ENCODE data around the gene RTN4RL2.

Gene RTN4RL2

DNA sequence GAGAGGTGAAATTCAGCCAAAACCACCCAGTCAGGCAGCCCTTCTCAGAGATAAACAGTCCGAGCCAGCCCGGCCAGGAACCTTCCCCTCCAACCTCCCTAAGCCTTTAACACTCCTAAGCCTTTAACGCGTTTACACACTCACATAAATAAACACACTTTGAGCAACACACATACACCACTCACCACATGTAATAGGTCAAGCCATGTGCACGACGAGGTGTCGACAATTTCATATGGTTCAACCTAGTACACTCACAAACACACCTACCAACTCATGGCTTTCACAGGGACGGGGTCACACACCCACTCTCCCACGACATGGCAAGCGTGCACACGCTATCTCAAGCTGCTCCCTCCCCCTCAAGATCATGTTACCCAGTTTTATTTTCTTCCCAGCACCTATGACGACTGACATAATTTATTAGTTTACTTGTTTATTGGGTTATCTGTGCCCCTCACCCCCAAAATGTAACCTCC, 39.7 kb downstream of the RTN4RL2 start:
- no peak overlapping the region for H3K4ac ChIP-seq (ENCODE audit: low read depth, low read length)
- H3K9ac ChIP-seq (ENCODE audit: low read length): peak overlapping the region; percentile 64
- no peaks in the 10 kb centered on the region for H3K79me1 ChIP-seq (ENCODE audit: low read length)
- H2BK120ac ChIP-seq (ENCODE audit: low read depth, low read length): no peak overlapping the region
- H3K27ac ChIP-seq (ENCODE audit: low read depth, low read length): peak overlapping the region; percentile 28
- H3K18ac ChIP-seq (ENCODE audit: low read length): no peak overlapping the region
- WGBS (ENCODE audit: extremely low coverage, insufficient coverage, low lambda C conversion rate): no CpG with 5 or more reads among the region's 12 CpGs
- peak overlapping the region; percentile 48 for H3K4me2 ChIP-seq (ENCODE audit: low read length)
- no peak overlapping the region for H4K8ac ChIP-seq (ENCODE audit: low read depth, low read length)
- H3K4me3 ChIP-seq (ENCODE audit: low read length): no peak overlapping the region
- no peaks in the 10 kb centered on the region for H3K36me3 ChIP-seq (ENCODE audit: control insufficient read depth, insufficient read depth, low read length)
- DNase-seq: no peak
- H3K23ac ChIP-seq (ENCODE audit: low read length): peak overlapping the region; percentile 54
- H3K56ac ChIP-seq (ENCODE audit: low read length): peak overlapping the region; percentile 87
- no peaks in the 10 kb centered on the region for H3K27me3 ChIP-seq (ENCODE audit: insufficient read depth, low read length, poor library complexity)
- H4K5ac ChIP-seq (ENCODE audit: low read length): no peak overlapping the region
- peak overlapping the region; percentile 20 for H2AK5ac ChIP-seq (ENCODE audit: low read length)
- H2BK15ac ChIP-seq (replicated peaks; ENCODE audit: low read depth): no peak overlapping the region
- H3K4me1 ChIP-seq (ENCODE audit: control insufficient read depth, low read depth, low read length): peaks cover 12% of the 10 kb centered on the region
- no peaks in the 10 kb centered on the region for H3K79me2 ChIP-seq (ENCODE audit: control insufficient read depth, insufficient read depth, low read length)
- peak overlapping the region; percentile 54 for H2BK5ac ChIP-seq (ENCODE audit: low read length)

DNA sequence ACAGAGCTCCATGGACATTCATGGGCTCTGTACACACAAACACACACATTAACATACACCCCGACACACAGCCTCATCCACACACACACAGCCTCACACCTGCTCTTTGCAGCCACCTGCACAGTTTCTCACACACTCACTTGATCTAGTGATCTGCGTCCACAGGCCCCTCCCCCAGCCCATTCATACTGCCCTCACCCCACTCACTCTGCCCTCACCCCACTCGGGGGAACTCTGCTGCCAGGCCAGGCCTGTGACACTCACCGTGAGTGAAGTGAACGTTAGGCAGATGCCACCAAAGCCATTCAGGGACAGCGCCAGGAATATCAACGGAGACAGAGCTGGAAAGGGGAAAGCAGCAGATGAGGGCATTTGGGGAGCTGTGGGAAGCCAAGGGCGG, 40.2 kb downstream of the RTN4RL2 start:
- no peak overlapping the region for H3K9ac ChIP-seq (ENCODE audit: low read length)
- no peaks in the 10 kb centered on the region for H3K79me1 ChIP-seq (ENCODE audit: low read length)
- no peak overlapping the region for H2AK5ac ChIP-seq (ENCODE audit: low read length)
- no CpG with 5 or more reads among the region's 8 CpGs for WGBS (ENCODE audit: extremely low coverage, insufficient coverage, low lambda C conversion rate)
- no peak overlapping the region for H2BK120ac ChIP-seq (ENCODE audit: low read depth, low read length)
- H3K4ac ChIP-seq (ENCODE audit: low read depth, low read length): no peak overlapping the region
- H4K5ac ChIP-seq (ENCODE audit: low read length): no peak overlapping the region
- H3K4me3 ChIP-seq (ENCODE audit: low read length): no peak overlapping the region
- no peaks in the 10 kb centered on the region for H3K36me3 ChIP-seq (ENCODE audit: control insufficient read depth, insufficient read depth, low read length)
- peak overlapping the region; percentile 37 for H3K56ac ChIP-seq (ENCODE audit: low read length)
- no peaks in the 10 kb centered on the region for H3K79me2 ChIP-seq (ENCODE audit: control insufficient read depth, insufficient read depth, low read length)
- H3K23ac ChIP-seq (ENCODE audit: low read length): no peak overlapping the region
- H3K4me2 ChIP-seq (ENCODE audit: low read length): no peak overlapping the region
- H3K4me1 ChIP-seq (ENCODE audit: control insufficient read depth, low read depth, low read length): peaks cover 12% of the 10 kb centered on the region
- H2BK5ac ChIP-seq (ENCODE audit: low read length): no peak overlapping the region
- DNase-seq: no peak
- H3K18ac ChIP-seq (ENCODE audit: low read length): no peak overlapping the region
- no peaks in the 10 kb centered on the region for H3K27me3 ChIP-seq (ENCODE audit: insufficient read depth, low read length, poor library complexity)
- H4K8ac ChIP-seq (ENCODE audit: low read depth, low read length): no peak overlapping the region
- H3K27ac ChIP-seq (ENCODE audit: low read depth, low read length): no peak overlapping the region
- H2BK15ac ChIP-seq (replicated peaks; ENCODE audit: low read depth): no peak overlapping the region

DNA sequence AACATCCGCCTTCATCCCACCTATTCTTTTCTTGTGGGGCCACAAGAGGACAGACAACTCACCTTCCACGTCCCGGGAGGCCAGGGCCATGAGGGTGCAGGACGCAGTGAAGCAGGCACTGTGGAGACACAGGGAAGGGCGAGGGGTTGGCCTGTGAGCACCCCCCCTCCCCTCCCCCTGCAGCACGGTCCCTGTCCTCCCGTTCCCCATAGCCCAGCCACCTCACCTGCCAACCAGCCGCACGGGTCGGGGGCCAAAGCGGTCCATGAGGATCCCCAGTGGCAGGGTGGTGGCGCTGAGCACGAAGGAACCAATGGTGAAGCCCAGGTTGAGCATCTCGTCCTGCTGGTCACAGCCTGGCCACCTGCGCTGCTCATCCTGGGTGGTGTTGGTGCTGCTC, 40.6 kb downstream of the RTN4RL2 start:
- no peak overlapping the region for H3K9ac ChIP-seq (ENCODE audit: low read length)
- H3K18ac ChIP-seq (ENCODE audit: low read length): no peak overlapping the region
- H2AK5ac ChIP-seq (ENCODE audit: low read length): no peak overlapping the region
- H3K79me2 ChIP-seq (ENCODE audit: control insufficient read depth, insufficient read depth, low read length): no peaks in the 10 kb centered on the region
- no peaks in the 10 kb centered on the region for H3K27me3 ChIP-seq (ENCODE audit: insufficient read depth, low read length, poor library complexity)
- H2BK120ac ChIP-seq (ENCODE audit: low read depth, low read length): no peak overlapping the region
- H3K4me1 ChIP-seq (ENCODE audit: control insufficient read depth, low read depth, low read length): peaks cover 12% of the 10 kb centered on the region
- H3K4me2 ChIP-seq (ENCODE audit: low read length): no peak overlapping the region
- H4K5ac ChIP-seq (ENCODE audit: low read length): no peak overlapping the region
- no peaks in the 10 kb centered on the region for H3K36me3 ChIP-seq (ENCODE audit: control insufficient read depth, insufficient read depth, low read length)
- no peak overlapping the region for H3K4me3 ChIP-seq (ENCODE audit: low read length)
- H3K27ac ChIP-seq (ENCODE audit: low read depth, low read length): no peak overlapping the region
- no peak overlapping the region for H4K8ac ChIP-seq (ENCODE audit: low read depth, low read length)
- no peak overlapping the region for H3K23ac ChIP-seq (ENCODE audit: low read length)
- H3K56ac ChIP-seq (ENCODE audit: low read length): no peak overlapping the region
- H2BK5ac ChIP-seq (ENCODE audit: low read length): no peak overlapping the region
- no peak for DNase-seq
- no peak overlapping the region for H2BK15ac ChIP-seq (replicated peaks; ENCODE audit: low read depth)
- WGBS (ENCODE audit: extremely low coverage, insufficient coverage, low lambda C conversion rate): no CpG with 5 or more reads among the region's 15 CpGs
- H3K79me1 ChIP-seq (ENCODE audit: low read length): no peaks in the 10 kb centered on the region
- H3K4ac ChIP-seq (ENCODE audit: low read depth, low read length): no peak overlapping the region

DNA sequence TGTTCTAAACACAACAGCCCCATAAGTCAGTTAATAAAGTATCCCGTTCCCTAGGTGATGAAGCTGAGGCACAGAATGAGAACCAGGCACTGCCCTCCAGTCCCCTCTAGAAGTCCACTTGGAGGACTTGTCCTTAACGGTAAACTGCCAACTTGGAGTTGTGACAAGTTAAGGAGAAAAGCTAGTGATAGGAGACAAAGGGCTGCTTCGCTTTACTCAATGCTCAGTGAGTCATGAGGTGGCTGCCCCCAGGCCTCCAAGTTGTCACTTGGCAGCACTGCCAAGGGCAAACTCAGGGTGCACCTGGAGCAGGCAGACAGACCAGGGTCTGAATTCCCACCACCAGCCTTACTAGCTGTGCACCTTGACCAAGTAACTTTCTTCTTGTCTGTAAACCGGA, 41.6 kb downstream of the RTN4RL2 start:
- Histone ChIP-seq H3K23ac (ENCODE audit: low read length) (no peak overlapping the region), H2BK5ac (ENCODE audit: low read length) (no peak overlapping the region), H3K56ac (ENCODE audit: low read length) (peak overlapping the region; percentile 7), H3K27me3 (ENCODE audit: insufficient read depth, low read length, poor library complexity) (no peaks in the 10 kb centered on the region), H3K9ac (ENCODE audit: low read length) (no peak overlapping the region), H3K79me2 (ENCODE audit: control insufficient read depth, insufficient read depth, low read length) (no peaks in the 10 kb centered on the region), H2BK120ac (ENCODE audit: low read depth, low read length) (no peak overlapping the region), H2AK5ac (ENCODE audit: low read length) (no peak overlapping the region), H3K4me2 (ENCODE audit: low read length) (no peak overlapping the region), H3K18ac (ENCODE audit: low read length) (no peak overlapping the region), H3K4ac (ENCODE audit: low read depth, low read length) (no peak overlapping the region), H3K27ac (ENCODE audit: low read depth, low read length) (no peak overlapping the region), H4K8ac (ENCODE audit: low read depth, low read length) (no peak overlapping the region), H3K36me3 (ENCODE audit: control insufficient read depth, insufficient read depth, low read length) (no peaks in the 10 kb centered on the region), H4K5ac (ENCODE audit: low read length) (no peak overlapping the region), H3K4me3 (ENCODE audit: low read length) (no peak overlapping the region), H3K4me1 (ENCODE audit: control insufficient read depth, low read depth, low read length) (peaks cover 8% of the 10 kb centered on the region), H3K79me1 (ENCODE audit: low read length) (no peaks in the 10 kb centered on the region), H2BK15ac (replicated peaks; ENCODE audit: low read depth) (no peak overlapping the region)
- no CpG with 5 or more reads among the region's 4 CpGs for WGBS (ENCODE audit: extremely low coverage, insufficient coverage, low lambda C conversion rate)
- DNase-seq: no peak

DNA sequence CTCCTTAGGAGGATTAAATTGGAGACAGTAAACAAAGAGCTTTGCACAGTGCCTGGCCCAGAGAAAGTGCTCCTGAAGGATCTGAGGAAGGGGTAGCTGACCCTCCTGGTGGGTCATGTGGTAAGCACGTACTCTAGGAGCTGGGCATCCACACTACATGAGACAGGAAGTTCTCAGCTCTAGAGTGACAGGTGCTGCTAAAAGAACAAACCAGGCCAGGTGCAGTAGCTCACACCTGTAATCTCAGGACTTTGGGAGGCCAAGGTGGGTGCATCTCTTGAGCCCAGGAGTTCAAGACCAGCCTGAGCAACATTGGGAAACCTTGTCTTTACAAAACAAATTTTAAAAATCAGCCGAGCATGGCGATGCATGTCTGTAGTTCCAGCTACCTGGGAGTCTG, 42.0 kb downstream of the RTN4RL2 start:
- Histone ChIP-seq H4K8ac (ENCODE audit: low read depth, low read length) (no peak overlapping the region), H3K27ac (ENCODE audit: low read depth, low read length) (no peak overlapping the region), H3K4me3 (ENCODE audit: low read length) (no peak overlapping the region), H3K4me2 (ENCODE audit: low read length) (no peak overlapping the region), H3K9ac (ENCODE audit: low read length) (no peak overlapping the region), H2BK5ac (ENCODE audit: low read length) (no peak overlapping the region), H2BK120ac (ENCODE audit: low read depth, low read length) (no peak overlapping the region), H3K56ac (ENCODE audit: low read length) (no peak overlapping the region), H4K5ac (ENCODE audit: low read length) (no peak overlapping the region), H3K79me1 (ENCODE audit: low read length) (no peaks in the 10 kb centered on the region), H3K27me3 (ENCODE audit: insufficient read depth, low read length, poor library complexity) (no peaks in the 10 kb centered on the region), H3K79me2 (ENCODE audit: control insufficient read depth, insufficient read depth, low read length) (no peaks in the 10 kb centered on the region), H3K4me1 (ENCODE audit: control insufficient read depth, low read depth, low read length) (peaks cover 8% of the 10 kb centered on the region), H3K4ac (ENCODE audit: low read depth, low read length) (no peak overlapping the region), H3K23ac (ENCODE audit: low read length) (no peak overlapping the region), H2BK15ac (replicated peaks; ENCODE audit: low read depth) (no peak overlapping the region), H3K36me3 (ENCODE audit: control insufficient read depth, insufficient read depth, low read length) (no peaks in the 10 kb centered on the region), H3K18ac (ENCODE audit: low read length) (no peak overlapping the region), H2AK5ac (ENCODE audit: low read length) (no peak overlapping the region)
- no CpG with 5 or more reads among the region's 3 CpGs for WGBS (ENCODE audit: extremely low coverage, insufficient coverage, low lambda C conversion rate)
- DNase-seq: no peak

DNA sequence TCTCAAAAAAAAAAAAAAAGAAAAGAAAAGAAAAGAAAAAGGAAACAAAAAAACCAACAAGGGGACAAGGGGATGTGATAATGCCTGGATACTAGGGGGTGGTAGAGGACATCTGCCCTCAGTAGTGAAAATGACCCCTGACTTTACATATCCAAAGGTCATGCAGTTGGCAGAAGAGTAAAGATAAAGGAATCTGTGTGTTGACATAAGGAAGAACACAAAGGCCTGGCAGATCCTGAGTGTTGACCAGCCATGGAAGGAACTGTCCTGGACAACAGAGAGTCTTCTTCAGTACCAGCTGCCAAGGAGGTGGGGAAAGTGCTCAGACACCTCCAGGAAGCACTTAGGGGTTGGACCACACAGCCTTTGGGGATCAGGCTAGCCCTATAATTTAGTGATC, 42.5 kb downstream of the RTN4RL2 start:
- no peak overlapping the region for H3K4me3 ChIP-seq (ENCODE audit: low read length)
- no peaks in the 10 kb centered on the region for H3K79me2 ChIP-seq (ENCODE audit: control insufficient read depth, insufficient read depth, low read length)
- no peak overlapping the region for H3K4ac ChIP-seq (ENCODE audit: low read depth, low read length)
- no peak overlapping the region for H4K5ac ChIP-seq (ENCODE audit: low read length)
- H3K18ac ChIP-seq (ENCODE audit: low read length): no peak overlapping the region
- H2BK5ac ChIP-seq (ENCODE audit: low read length): no peak overlapping the region
- H2AK5ac ChIP-seq (ENCODE audit: low read length): no peak overlapping the region
- no peaks in the 10 kb centered on the region for H3K79me1 ChIP-seq (ENCODE audit: low read length)
- no peak overlapping the region for H2BK15ac ChIP-seq (replicated peaks; ENCODE audit: low read depth)
- H3K4me1 ChIP-seq (ENCODE audit: control insufficient read depth, low read depth, low read length): peaks cover 8% of the 10 kb centered on the region
- no peak overlapping the region for H2BK120ac ChIP-seq (ENCODE audit: low read depth, low read length)
- no peaks in the 10 kb centered on the region for H3K36me3 ChIP-seq (ENCODE audit: control insufficient read depth, insufficient read depth, low read length)
- H3K27me3 ChIP-seq (ENCODE audit: insufficient read depth, low read length, poor library complexity): no peaks in the 10 kb centered on the region
- no peak overlapping the region for H3K4me2 ChIP-seq (ENCODE audit: low read length)
- no peak overlapping the region for H3K23ac ChIP-seq (ENCODE audit: low read length)
- no peak overlapping the region for H3K9ac ChIP-seq (ENCODE audit: low read length)
- no peak overlapping the region for H3K56ac ChIP-seq (ENCODE audit: low read length)
- H3K27ac ChIP-seq (ENCODE audit: low read depth, low read length): no peak overlapping the region
- no peak overlapping the region for H4K8ac ChIP-seq (ENCODE audit: low read depth, low read length)
- no peak for DNase-seq
